ENCODE data around the gene MGAT2. TPM values are rescaled to one million over a fixed set of nuclear protein-coding genes. Genes with fewer than 3 reads are reported as not detected.

Gene MGAT2
- total RNA-seq, 1 experiment from 2014 or later: 22.9 TPM

DNA sequence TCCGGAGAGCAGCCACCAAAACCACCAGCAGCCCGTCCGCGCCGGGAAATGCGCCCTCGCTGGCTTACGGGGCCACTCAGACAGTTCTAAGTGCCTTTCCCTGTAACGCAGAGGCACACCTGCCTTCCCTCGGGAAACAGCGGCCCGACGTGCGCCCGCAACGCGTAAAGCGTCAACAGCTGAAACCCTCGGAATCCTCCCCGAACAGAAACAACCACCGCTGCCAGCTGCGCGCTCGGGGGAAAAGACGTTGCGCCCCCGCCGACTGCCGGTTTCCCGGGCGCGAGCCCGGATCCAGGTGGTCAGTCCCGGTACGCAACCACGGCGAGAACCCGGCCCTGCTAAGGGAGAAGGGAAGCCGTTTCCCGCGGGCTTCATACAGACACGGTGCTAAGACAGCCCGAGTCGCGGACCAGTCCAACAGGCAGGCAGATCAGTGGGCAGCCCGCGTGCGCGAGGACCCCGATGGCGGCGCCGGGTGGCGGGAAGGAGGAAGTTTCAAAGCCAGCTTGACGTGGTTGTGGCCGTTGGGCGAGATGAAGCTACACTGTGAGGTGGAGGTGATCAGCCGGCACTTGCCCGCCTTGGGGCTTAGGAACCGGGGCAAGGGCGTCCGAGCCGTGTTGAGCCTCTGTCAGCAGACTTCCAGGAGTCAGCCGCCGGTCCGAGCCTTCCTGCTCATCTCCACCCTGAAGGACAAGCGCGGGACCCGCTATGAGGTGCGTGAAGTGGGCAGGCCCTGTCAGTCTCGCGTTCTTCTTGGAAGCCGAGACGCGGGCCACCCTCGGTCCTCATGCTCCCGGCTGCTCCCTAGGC lies 21.9 kb upstream of the MGAT2 start, which contains the start of gene LRR1:
TSS of gene LRR1 (plus strand) at position 456 of the 816 bp plus-strand sequence. CDS start at position 537, 81 bp downstream.
- peak within 1 kb of the TSS; percentile 95 for H3K4me2 ChIP-seq (ENCODE audit: low read length)
- no peaks in the 10 kb centered on the region for H3K9me2 ChIP-seq (ENCODE audit: insufficient read depth)
- ATAC-seq: peak; percentile 75
- ChIA-PET RAD21 (ENCODE audit: low non-redundant PET in 1 of 2, low total read pairs in 2 of 2, uncharacterized antibody in 2 of 2, unreplicated experiment in 2 of 2) (no interaction called here), POLR2A (interaction anchor here (0.6 to 1.6 kb wide), 5 partner anchors 9 to 22 kb away, joined by 4 to 12 read pairs (median 6); partner anchors contain the start of genes MGAT2, RPL36AL and RPS29), CTCF (interaction anchor here (0.7 to 2.2 kb wide), 3 partner anchors 12 to 35 kb away, joined by 3 to 9 read pairs (median 3); partner anchors contain the start of gene RPS29)
- no peaks in the 10 kb centered on the region for H3K27me3 ChIP-seq (ENCODE audit: insufficient read depth, low read length)
- H3K4me1 ChIP-seq (ENCODE audit: control insufficient read depth in 1 of 2, insufficient read depth in 2 of 2, low read length in 2 of 2): peaks cover 26 to 47% of the 10 kb centered on the region in 2 experiments
- peaks cover 56% of the 10 kb centered on the region for H3K79me2 ChIP-seq (ENCODE audit: insufficient read depth, low read length)
- peaks cover 0 to 4% of the 10 kb centered on the region in 2 experiments; a peak in 1 of 4 replicates for H3K36me3 ChIP-seq (ENCODE audit: control insufficient read depth in 1 of 2, insufficient read depth in 2 of 2, low read length in 2 of 2)
- H3K4me3 ChIP-seq (replicated peaks in 1 of 2; ENCODE audit: low read depth in 1 of 2, low read length in 2 of 2): peak within 1 kb of the TSS; percentile 94 to 99
- no peaks in the 10 kb centered on the region for H3K9me3 ChIP-seq (ENCODE audit: control insufficient read depth in 1 of 2, insufficient read depth in 1 of 2, low read depth in 1 of 2, low read length in 2 of 2)
- peak within 1 kb of the TSS; percentile 99 for H3K27ac ChIP-seq (ENCODE audit: low read depth, low read length)
- peak within 1 kb of the TSS; percentile 100 for H3K9ac ChIP-seq (ENCODE audit: low read length)
- DNase-seq (ENCODE audit: low read depth, low spot score): peak; percentile 69
- intact Hi-C loops (cut with micrococcal nuclease): no loop called here
- no peaks in the 10 kb centered on the region for H4K20me1 ChIP-seq (ENCODE audit: insufficient read depth)
- BruUV-seq (replicated peaks): no TSS peak
- peak within 1 kb of the TSS; percentile 22 for H2AFZ ChIP-seq (ENCODE audit: low read depth, low read length, poor library complexity, severe bottlenecking)
- TF ChIP-seq, protein P1, sequence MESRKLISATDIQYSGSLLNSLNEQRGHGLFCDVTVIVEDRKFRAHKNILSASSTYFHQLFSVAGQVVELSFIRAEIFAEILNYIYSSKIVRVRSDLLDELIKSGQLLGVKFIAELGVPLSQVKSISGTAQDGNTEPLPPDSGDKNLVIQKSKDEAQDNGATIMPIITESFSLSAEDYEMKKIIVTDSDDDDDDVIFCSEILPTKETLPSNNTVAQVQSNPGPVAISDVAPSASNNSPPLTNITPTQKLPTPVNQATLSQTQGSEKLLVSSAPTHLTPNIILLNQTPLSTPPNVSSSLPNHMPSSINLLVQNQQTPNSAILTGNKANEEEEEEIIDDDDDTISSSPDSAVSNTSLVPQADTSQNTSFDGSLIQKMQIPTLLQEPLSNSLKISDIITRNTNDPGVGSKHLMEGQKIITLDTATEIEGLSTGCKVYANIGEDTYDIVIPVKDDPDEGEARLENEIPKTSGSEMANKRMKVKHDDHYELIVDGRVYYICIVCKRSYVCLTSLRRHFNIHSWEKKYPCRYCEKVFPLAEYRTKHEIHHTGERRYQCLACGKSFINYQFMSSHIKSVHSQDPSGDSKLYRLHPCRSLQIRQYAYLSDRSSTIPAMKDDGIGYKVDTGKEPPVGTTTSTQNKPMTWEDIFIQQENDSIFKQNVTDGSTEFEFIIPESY (IDR thresholded peaks at IDR 0.05; ENCODE audit: extremely low read depth, insufficient replicate concordance, low read length): no peak
- TF ChIP-seq RAD21 (IDR thresholded peaks at IDR 0.05; ENCODE audit: low read depth) (no peak), ZNF274 (IDR thresholded peaks at IDR 0.05; ENCODE audit: low read depth, low read length) (no peak), POLR2A (IDR thresholded peaks at IDR 0.05; ENCODE audit: borderline replicate concordance, extremely low read depth, insufficient read depth, insufficient read length) (peak; percentile 62), CBX3 (IDR thresholded peaks at IDR 0.05; ENCODE audit: low read depth) (0 out of 2 replicates have a peak, but pooled peaks have one; percentile 30), EZH2 (IDR thresholded peaks at IDR 0.05) (no peak), ELF1 (IDR thresholded peaks at IDR 0.05; ENCODE audit: borderline replicate concordance, low read depth) (no peak; the same call in 1 of the 2 replicates), JUND (IDR thresholded peaks at IDR 0.05) (no peak), SP1 (IDR thresholded peaks at IDR 0.05; ENCODE audit: low read depth) (0 out of 2 replicates have a peak, but pooled peaks have one; percentile 11), EGR1 (IDR thresholded peaks at IDR 0.05; ENCODE audit: low read depth) (no peak), SRF (IDR thresholded peaks at IDR 0.05; ENCODE audit: low read depth) (no peak), SIN3A (IDR thresholded peaks at IDR 0.05; ENCODE audit: low read depth) (peak; percentile 78; the same call in 1 of the 2 replicates), TCF7L2 (IDR thresholded peaks at IDR 0.05; ENCODE audit: borderline replicate concordance, extremely low read depth, insufficient read depth, insufficient read length) (peak; percentile 45), EZH2phosphoT487 (IDR thresholded peaks at IDR 0.05; ENCODE audit: borderline replicate concordance) (no peak)
- TF ChIP-seq, protein P2, sequence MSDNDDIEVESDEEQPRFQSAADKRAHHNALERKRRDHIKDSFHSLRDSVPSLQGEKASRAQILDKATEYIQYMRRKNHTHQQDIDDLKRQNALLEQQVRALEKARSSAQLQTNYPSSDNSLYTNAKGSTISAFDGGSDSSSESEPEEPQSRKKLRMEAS (IDR thresholded peaks at IDR 0.05): peak; percentile 83
- TF ChIP-seq, protein P3, sequence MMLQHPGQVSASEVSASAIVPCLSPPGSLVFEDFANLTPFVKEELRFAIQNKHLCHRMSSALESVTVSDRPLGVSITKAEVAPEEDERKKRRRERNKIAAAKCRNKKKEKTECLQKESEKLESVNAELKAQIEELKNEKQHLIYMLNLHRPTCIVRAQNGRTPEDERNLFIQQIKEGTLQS (IDR thresholded peaks at IDR 0.05): no peak
- TF ChIP-seq, protein P4, sequence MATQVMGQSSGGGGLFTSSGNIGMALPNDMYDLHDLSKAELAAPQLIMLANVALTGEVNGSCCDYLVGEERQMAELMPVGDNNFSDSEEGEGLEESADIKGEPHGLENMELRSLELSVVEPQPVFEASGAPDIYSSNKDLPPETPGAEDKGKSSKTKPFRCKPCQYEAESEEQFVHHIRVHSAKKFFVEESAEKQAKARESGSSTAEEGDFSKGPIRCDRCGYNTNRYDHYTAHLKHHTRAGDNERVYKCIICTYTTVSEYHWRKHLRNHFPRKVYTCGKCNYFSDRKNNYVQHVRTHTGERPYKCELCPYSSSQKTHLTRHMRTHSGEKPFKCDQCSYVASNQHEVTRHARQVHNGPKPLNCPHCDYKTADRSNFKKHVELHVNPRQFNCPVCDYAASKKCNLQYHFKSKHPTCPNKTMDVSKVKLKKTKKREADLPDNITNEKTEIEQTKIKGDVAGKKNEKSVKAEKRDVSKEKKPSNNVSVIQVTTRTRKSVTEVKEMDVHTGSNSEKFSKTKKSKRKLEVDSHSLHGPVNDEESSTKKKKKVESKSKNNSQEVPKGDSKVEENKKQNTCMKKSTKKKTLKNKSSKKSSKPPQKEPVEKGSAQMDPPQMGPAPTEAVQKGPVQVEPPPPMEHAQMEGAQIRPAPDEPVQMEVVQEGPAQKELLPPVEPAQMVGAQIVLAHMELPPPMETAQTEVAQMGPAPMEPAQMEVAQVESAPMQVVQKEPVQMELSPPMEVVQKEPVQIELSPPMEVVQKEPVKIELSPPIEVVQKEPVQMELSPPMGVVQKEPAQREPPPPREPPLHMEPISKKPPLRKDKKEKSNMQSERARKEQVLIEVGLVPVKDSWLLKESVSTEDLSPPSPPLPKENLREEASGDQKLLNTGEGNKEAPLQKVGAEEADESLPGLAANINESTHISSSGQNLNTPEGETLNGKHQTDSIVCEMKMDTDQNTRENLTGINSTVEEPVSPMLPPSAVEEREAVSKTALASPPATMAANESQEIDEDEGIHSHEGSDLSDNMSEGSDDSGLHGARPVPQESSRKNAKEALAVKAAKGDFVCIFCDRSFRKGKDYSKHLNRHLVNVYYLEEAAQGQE (IDR thresholded peaks at IDR 0.05; ENCODE audit: low read depth): no peak
- TF ChIP-seq, protein P5, sequence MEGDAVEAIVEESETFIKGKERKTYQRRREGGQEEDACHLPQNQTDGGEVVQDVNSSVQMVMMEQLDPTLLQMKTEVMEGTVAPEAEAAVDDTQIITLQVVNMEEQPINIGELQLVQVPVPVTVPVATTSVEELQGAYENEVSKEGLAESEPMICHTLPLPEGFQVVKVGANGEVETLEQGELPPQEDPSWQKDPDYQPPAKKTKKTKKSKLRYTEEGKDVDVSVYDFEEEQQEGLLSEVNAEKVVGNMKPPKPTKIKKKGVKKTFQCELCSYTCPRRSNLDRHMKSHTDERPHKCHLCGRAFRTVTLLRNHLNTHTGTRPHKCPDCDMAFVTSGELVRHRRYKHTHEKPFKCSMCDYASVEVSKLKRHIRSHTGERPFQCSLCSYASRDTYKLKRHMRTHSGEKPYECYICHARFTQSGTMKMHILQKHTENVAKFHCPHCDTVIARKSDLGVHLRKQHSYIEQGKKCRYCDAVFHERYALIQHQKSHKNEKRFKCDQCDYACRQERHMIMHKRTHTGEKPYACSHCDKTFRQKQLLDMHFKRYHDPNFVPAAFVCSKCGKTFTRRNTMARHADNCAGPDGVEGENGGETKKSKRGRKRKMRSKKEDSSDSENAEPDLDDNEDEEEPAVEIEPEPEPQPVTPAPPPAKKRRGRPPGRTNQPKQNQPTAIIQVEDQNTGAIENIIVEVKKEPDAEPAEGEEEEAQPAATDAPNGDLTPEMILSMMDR (IDR thresholded peaks at IDR 0.05 in 2 of 3, conservative IDR thresholded peaks at IDR 0.05 in 1 of 3; ENCODE audit: borderline replicate concordance in 1 of 3, insufficient read depth in 1 of 3, low read depth in 2 of 3, low read length in 2 of 3): no peak
